ENCODE data around the gene JKAMP.

The JKAMP gene

GRCh38 chr14:59543873-59544272 is 59.6 kb downstream of the JKAMP start:
- no peak for DNase-seq

GRCh38 chr14:59547310-59547709 is 63.0 kb downstream of the JKAMP start:
- DNase-seq, result no peak

Data from stimulated activated naive CD4-positive, alpha-beta T cell treated with Interleukin-2 at 50 U/mL for 16 hours (primary cell).